Inflammatory macrophage treated with lipopolysaccharide for 4 hours (primary cell): Measurements from ENCODE around the gene EFCAB6.

Source experiments
- DNase-seq: peaks from one replicate; pipeline ENCODE4 v3.0.0-alpha.2; 2020

Gene EFCAB6

GRCh38 chr22:43516996-43517635 is 295.0 kb downstream of the EFCAB6 start:
- no peak for DNase-seq

DNA sequence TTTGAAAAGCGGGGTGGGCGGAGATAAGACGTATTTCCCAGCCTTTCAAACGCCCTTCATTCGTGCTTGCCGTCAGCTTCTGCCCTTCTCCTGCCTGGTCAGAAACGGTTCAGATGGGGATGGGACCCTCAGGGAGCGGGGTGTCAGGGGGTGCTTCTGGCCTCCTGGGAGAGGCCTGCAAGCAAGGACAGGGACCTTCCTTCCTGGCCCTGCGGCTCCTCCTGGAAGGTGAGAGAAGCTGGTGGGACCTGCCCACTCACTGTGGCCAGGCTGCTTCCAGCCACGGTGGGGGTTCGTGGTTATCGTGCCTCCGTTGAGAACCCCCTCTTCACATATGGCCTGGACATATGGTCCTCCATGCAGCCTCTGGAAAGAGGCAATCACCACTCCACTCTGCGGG is 295.7 kb downstream of the EFCAB6 start:
- DNase-seq: no peak

DNA sequence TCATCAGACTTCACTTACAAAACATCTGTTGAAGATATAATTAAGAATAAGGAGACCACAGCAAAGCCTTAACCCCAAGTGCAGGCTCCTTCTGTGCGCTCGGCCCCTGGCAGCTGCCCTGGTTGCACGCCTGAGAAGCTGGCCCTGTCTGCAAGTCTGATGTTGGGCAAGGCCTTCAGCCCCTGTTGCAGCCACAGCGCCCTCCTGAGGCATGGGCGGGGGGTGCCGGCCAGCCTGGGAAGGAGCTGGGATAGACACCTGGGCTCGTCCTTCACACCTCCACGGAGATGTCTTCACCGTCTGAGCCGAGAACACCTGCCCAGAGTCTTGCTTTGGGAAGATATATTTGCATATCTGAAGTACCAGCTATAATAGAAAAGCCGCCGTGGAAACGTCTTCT is 296.2 kb downstream of the EFCAB6 start:
- DNase-seq: no peak

DNA sequence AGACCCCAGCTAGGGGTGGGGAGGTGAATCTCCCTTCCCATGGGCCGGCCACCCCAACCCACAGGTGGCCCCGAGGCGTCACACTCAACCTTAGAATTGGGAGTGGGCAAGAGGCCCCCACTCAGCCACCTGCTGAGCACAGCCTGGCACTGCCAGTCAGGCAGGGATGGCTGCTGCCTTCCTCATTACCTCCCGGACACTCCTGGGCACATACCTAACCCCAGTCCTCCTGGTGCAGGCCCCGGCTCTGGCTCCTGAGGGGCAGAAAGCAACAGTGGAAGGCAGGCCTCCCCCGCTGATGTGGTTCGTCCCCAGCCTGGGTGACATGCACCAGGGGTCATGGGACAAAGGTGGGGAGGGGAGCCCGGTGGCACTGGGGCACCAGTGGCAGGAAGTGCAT is 296.7 kb downstream of the EFCAB6 start:
- no peak for DNase-seq

GRCh38 chr22:43514476-43515157 is 297.5 kb downstream of the EFCAB6 start:
- no peak for DNase-seq

GRCh38 chr22:43512279-43512678 is 299.8 kb downstream of the EFCAB6 start:
- no peak for DNase-seq

- DNase-seq: no peak
Observed at GRCh38 chr22:43511276-43511910, 300.7 kb downstream of the EFCAB6 start.

DNA sequence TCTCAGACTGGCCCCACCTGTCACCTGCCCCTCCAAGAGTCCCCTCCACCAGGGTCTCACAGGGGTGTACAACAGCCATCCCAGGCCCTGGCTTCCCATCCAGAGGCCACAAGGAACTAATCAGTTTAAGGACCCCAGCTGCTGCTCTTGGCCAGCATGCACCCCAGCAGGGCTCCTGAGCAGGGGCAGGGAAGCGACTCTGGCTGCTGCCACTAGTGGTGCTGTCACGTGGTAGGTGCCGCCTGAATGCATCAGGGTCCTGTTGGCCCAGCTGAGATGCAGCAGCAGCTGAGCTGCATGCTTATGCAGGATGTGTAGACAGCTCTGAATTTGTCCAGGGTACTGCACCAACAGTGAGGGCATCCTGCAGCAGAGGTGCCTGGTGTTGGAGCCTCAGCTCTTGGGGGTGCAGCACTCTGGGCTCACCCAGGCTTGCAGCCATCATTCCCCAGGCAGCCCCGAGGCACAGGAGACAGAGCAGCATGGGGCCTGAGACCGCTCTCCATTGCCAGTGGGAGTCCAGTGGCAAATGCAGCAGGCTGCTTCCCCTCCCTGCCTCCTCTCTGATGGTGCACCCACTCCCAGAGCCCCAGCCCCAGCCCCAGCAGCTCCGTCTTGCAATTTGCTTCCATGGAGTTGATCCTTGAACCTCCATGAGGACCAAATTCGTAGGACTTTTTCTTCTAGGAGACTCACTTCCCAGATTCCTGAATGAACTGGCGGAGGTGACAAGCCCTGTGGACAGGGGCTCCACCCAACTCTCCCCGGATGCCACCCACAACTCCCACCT is 301.6 kb downstream of the EFCAB6 start:
- DNase-seq: no peak

DNA sequence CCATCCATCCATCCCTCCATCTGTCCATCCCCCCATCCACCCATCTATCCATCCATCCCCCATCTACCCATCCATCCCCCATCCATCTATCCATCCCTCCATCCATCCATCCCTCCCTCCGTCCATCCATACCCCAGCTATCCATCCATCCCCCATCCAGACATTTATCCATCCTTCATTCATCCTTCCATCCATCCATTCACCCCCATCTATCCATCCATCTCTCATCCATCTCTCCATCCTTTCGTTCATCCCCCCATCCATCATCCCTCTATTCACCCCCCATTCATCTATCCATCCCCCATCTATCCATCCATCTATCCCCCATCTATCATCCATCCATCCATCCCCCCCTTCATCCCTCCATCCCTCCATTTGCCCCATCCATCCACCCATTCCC is 302.8 kb downstream of the EFCAB6 start:
- no peak for DNase-seq

GRCh38 chr22:43508489-43508888 is 303.6 kb downstream of the EFCAB6 start:
- no peak for DNase-seq

DNA sequence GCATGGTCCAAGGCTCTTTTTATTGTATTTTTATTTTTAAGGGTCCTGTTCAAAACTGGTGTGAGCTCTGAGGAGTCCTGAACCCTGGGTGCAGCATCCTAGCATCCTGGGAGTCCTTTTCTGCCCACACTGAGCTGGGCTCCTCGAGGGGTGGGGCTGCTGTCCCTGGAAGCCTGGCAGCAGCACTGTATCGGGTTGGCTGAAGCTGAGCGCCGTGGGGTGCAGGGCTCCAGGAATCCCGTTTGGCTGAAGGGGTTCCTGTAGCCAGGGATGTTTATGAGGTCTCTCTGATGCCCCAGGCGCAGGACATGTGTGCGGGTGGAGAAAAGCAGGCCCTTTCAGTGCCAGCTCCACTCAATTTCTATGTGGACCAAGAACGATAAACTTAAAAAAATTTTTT is 304.9 kb downstream of the EFCAB6 start:
- no peak for DNase-seq

- no peak for DNase-seq
Observed at GRCh38 chr22:43506487-43506886, 305.6 kb downstream of the EFCAB6 start.

DNA sequence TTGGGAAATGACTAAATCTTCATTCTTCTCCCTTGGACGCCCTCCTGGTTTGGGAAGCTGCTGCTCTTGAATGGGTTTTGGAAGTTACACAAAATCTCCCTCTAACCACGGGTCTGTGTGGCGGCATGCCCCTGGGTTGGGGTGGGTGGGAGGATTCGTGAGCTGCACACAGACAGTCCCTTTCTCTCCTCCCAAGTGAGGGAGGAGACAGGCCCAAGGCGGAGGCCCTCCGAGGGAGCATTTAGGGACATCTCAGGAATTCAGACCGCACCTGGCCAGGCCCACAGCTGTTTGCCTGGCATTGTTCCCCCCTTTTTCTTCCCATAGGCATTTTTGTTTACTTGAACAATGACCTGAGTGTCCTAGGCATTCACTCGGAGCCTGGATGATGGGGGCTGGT is 306.2 kb downstream of the EFCAB6 start:
- DNase-seq: no peak

DNA sequence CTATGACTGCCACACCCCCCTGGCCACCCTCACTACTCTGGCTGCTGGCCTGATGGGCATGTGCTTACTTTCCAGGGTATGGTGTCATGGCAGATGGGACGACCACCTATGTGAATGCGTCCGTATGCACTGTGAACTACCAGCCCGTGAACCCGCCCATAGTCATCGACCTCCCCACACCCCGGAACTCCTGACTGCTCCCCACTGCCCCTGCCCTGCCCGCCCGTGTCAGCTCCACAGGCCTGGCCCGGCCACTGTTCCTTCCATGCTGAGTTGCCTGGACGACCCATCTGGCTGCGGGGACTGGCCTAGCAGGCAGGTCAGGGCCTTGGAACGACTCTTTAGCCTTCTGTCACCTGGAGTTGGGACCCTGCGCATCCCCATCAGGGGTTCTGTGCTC is 306.7 kb downstream of the EFCAB6 start:
- DNase-seq: no peak

GRCh38 chr22:43504666-43505261 is 307.3 kb downstream of the EFCAB6 start:
- DNase-seq: no peak

GRCh38 chr22:43504068-43504467 is 308.0 kb downstream of the EFCAB6 start:
- no peak for DNase-seq

DNA sequence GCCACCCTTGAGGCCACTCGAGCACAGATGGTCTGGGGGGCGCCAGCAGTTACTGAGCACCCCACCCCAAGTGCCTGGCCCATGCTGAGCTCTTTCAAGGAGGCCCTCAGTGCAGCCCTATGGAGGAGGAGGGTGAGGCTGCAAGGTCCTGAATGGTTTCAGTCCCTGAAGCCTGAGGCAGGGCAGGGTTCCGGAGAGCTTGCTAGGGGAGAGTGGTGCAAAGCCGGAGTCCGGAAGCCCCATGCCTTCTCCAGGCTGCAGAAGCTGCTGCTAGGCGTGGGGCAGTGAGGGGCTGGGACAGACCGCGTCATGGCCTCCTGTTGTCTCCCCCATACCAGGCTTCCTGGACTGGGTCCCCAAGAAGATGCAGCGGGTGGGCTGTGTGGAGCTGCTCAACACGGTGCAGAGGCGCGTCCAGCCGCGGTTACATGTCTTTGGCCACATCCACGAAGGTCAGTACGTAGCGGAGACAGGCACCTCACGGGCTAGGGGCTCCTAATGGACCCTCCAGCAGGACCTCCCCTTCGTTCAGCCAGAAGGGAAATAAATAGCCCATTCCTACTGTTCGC is 309.7 kb downstream of the EFCAB6 start:
- DNase-seq: no peak

GRCh38 chr22:43501878-43502277 is 310.2 kb downstream of the EFCAB6 start:
- DNase-seq: no peak

DNA sequence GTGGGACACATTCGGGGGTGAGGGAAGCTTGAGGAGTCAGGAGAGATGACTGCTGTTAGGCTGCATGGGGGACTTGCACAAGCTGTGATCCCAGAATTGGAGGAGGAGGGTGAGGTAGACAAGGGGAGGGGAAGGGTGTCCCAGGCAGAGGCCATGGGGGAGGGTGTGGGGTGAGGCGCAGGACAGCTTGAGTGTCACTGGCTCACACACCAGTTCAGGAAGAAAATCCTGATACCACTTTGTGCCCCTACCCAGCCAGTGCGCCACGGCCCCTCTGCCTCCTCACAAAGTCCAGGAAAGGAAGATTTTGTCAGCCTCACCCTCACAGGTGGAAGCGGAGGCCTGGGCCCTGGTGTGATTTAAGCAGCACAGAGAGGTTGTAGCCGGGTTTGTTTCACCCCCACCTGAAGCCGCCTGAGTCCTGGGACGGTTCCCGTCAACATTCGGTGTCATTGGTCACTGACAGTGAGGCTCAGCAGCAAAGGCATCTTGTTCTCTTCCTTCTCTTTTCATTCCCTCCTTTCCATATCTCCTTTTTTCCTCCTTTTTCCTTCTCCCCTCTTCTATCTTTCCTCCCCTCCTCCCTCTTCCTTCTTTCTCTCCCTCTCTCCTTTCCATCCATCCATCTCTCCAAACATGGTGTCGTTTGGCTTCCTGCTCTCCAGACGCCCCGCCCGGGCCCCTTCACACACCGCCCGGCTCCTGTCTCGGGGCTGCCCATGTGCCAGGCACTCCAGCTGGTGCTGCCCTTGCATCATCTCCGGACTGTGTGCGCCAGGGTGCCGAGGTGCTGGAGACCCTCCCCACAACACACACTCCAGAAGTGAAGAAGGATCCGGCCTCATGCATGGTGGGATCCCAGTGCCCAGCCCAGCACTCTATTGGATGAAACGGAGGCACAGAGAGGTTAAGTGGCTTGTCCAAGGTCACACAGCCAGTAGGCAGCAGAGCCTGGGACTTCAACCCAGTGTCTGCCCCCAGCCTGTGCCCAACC is 311.0 kb downstream of the EFCAB6 start:
- DNase-seq: no peak

- no peak for DNase-seq
Observed at GRCh38 chr22:43498856-43499253, 313.2 kb downstream of the EFCAB6 start.
